Epithelial cell of proximal tubule (primary cell): ENCODE results near the gene U2AF1L4. TPM values are rescaled to one million over a fixed set of nuclear protein-coding genes. Genes with fewer than 3 reads are reported as not detected.

ENCODE experiments used
- DNase-seq: peaks from one replicate; pipeline ENCODE4 v3.0.0-alpha.2; 2011; ENCODE audit warnings: low read depth
- H3K4me3 ChIP-seq: 2 replicates; pipeline ENCODE4 v1.5.1; 2011; ENCODE audit warnings: low read depth, mild to moderate bottlenecking, low read length
- CTCF ChIP-seq: conservative IDR thresholded peaks from 2 replicates; pipeline ENCODE4 v1.5.1; 2012; ENCODE audit warnings: low read depth, mild to moderate bottlenecking, low read length
- total RNA-seq: library from RNA; depleted of rRNA; stranded (reverse); fragments of >200 nt; gene quantifications from 2 replicates; pipeline ENCODE4 v1.2.3, GENCODE V29; 2015

Gene U2AF1L4
- total RNA-seq, 1 donor from 2014 or later = 5.9 TPM

GRCh38 chr19:35764432-35765315 lies 19.5 kb upstream of the U2AF1L4 start:
- no peak for DNase-seq
- TF ChIP-seq CTCF = no peak

GRCh38 chr19:35760711-35761349 lies 15.6 kb upstream of the U2AF1L4 start:
- H3K4me3 ChIP-seq = no peak overlapping the region
- DNase-seq = no peak
- no peak for TF ChIP-seq CTCF

More at GRCh38 chr19:35764432-35765315, 19.5 kb upstream of the U2AF1L4 start:
- H3K4me3 ChIP-seq = no peak overlapping the region

GRCh38 chr19:35759697-35760096 lies 14.5 kb upstream of the U2AF1L4 start:
- TF ChIP-seq CTCF = no peak
- no peak overlapping the region for H3K4me3 ChIP-seq
- no peak for DNase-seq

GRCh38 chr19:35757749-35758608 lies 12.8 kb upstream of the U2AF1L4 start, which contains the start of gene PROSER3:
TSS of gene PROSER3 (plus strand) at chr19:35758176. CDS start at chr19:35758216, 40 bp downstream.
- DNase-seq = peak; percentile 95
- TF ChIP-seq CTCF = no peak
- peak within 1 kb of the TSS; percentile 81 for H3K4me3 ChIP-seq

- DNase-seq = no peak
- H3K4me3 ChIP-seq = peak overlapping the region; percentile 81
- no peak for TF ChIP-seq CTCF
These were observed 12.1 kb upstream of the U2AF1L4 start for GRCh38 chr19:35757231-35757748.
